ENCODE data around the gene TSSC4. TPM values are rescaled to one million over a fixed set of nuclear protein-coding genes. Genes with fewer than 3 reads are reported as not detected.

The TSSC4 gene
- total RNA-seq, 2 experiments from 2014 or later: 46.9 to 54.2 TPM

Other genes with a start within 250 kb of the TSSC4 start
- gene INS, start 239.5 kb upstream of the TSSC4 start, total RNA-seq: not detected
- gene TH, start 228.9 kb upstream of the TSSC4 start, total RNA-seq: not detected
- gene ASCL2, start 130.2 kb upstream of the TSSC4 start, total RNA-seq: 1 to 10 TPM; 2.5 to 2.9 TPM
- gene C11orf21, start 98.8 kb upstream of the TSSC4 start, total RNA-seq: 1 to 10 TPM; 2.5 to 2.6 TPM
- 1 to 10 TPM; 5.4 to 5.5 TPM for gene TSPAN32, start 98.7 kb upstream of the TSSC4 start, total RNA-seq
- gene CD81, start 23.4 kb upstream of the TSSC4 start, total RNA-seq: 100 to 1,000 TPM; 132 to 134 TPM
- not detected for gene TRPM5, start 43.8 kb downstream of the TSSC4 start, total RNA-seq
- 1 to 10 TPM; 6.7 to 9.6 TPM for gene KCNQ1, start 44.3 kb downstream of the TSSC4 start, total RNA-seq

Measured in activated naive CD8-positive, alpha-beta T cell treated with anti-CD3 and anti-CD28 coated beads for 36 hours (primary cell).